NOMO-1 (cell line): Measurements from ENCODE around the gene NPY1R.

Experiments
- DNase-seq, 2 experiments: peaks; one replicate each; lab custom pipeline; 2025; ENCODE audit not compliant: unreplicated experiment in 2 of 2; lab: John Stamatoyannopoulos, UW

The NPY1R gene

DNA sequence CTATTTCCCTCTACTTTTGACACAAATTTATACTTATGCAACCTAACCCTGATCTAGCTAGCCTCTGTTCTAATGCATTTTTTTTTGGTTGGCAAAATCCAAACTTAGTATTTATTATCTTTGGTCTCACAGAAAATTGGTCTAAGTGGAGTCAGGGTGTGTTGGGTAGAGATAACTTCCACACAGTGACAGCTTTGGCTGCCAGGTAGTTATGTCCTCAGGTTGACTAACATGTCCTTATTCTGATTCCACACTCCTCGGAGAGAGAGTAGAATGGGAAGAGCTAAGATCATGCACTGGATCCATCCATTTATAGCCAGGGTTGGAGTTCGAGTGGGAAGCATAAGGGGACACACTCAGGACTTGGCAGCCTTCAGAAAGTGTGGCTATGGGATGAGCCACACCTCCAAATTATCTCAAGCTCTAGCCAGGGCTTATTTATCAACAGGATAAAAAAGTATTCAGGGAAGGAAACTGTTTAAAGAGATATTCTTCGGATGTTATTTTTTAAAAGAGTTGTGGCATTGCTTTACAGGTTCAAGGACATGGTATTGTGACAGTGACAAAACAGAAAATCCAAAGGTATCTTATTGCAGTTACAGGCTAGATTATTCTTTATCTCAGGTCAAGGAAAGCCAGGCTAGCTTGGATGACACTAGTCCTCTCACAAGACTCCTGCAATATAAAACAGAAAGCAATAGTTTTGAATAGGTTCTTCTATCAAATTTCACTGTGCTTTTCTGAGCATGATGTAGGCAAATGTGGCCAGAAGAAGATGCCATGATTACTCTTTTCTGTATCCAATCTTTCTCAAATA lies 51.5 kb downstream of the NPY1R start:
- DNase-seq: no peak

DNA sequence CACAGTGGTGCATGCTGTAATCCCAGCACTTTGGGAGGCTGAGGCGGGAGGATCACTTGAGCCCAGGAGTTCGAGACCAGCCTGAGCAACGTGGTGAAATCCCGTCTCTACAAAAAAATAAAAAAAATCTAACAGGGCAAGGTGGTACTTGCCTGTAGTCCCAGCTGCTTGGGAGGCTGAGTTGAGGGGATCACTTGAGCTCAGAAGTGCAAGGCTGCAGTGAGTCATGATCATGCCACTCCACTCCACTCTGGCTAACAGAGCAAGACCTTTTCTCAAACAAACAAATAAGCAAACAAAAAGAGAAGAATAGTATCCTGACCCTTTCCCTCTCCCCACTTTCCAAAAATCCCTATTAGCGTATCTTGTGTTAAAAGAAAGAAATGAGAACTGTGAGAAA lies 52.7 kb downstream of the NPY1R start:
- no peak for DNase-seq

DNA sequence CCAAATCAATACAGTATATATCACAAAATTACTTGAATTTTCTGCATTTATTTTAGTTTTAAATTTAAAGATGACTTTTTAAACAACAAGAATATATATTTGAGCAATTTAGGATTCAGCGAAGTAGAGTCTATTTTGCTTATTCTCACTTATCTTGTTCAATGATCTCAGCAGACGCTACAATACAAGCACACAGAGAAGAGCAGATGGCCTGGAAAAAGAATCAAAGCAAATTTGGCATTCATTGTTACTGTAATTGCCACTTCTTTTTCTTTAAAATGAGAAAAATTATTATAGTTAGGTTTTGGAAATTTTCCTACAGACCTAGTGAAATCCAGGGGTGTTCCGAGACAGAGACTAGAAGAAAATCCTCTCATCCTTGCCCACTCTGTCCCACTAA lies 57.5 kb downstream of the NPY1R start:
- DNase-seq: no peak
